ENCODE measurements around the gene RAPGEF4. TPM values are rescaled to one million over a fixed set of nuclear protein-coding genes. Genes with fewer than 3 reads are reported as not detected.

RAPGEF4 gene
- total RNA-seq, 6 donors from 2014 or later = 8.3 to 35.2 (median 17.4) TPM

- H3K27ac ChIP-seq = no peak overlapping the region
- no peaks in the 10 kb centered on the region for H3K27me3 ChIP-seq
- ATAC-seq (ENCODE audit: low FRiP score in 2 of 2) (no peak), DNase-seq (no peak)
- H3K4me1 ChIP-seq = peaks cover 0 to 2% (median 0%) of the 10 kb centered on the region in 4 donors
- no peak overlapping the region for H3K4me3 ChIP-seq
- 81% methylated on average over 6 of the region's 6 CpGs for WGBS, 2 donors
- H3K9me3 ChIP-seq = no peaks in the 10 kb centered on the region
- no peaks in the 10 kb centered on the region for H3K36me3 ChIP-seq
- TF ChIP-seq POLR2A (IDR thresholded peaks at IDR 0.05) (no peak), POLR2AphosphoS5 (IDR thresholded peaks at IDR 0.05) (no peak), CTCF (IDR thresholded peaks at IDR 0.05) (no peak), EP300 (IDR thresholded peaks at IDR 0.05) (no peak)
Measured at GRCh38 chr2:172921532-172922236, 186.0 kb downstream of the RAPGEF4 start.

GRCh38 chr2:172922306-172922705, 186.7 kb downstream of the RAPGEF4 start:
- Histone ChIP-seq H3K36me3 (no peaks in the 10 kb centered on the region), H3K4me1 (peaks cover 0 to 4% (median 0%) of the 10 kb centered on the region in 4 donors), H3K4me3 (no peak overlapping the region), H3K27me3 (no peaks in the 10 kb centered on the region), H3K9me3 (no peaks in the 10 kb centered on the region), H3K27ac (no peak overlapping the region)
- no peak for TF ChIP-seq EP300 (IDR thresholded peaks at IDR 0.05)
- no peak for TF ChIP-seq CTCF (IDR thresholded peaks at IDR 0.05)
- no peak for TF ChIP-seq POLR2A (IDR thresholded peaks at IDR 0.05)
- no peak for TF ChIP-seq POLR2AphosphoS5 (IDR thresholded peaks at IDR 0.05)
- ATAC-seq (ENCODE audit: low FRiP score in 2 of 2) = no peak
- DNase-seq = no peak
- 69 to 70% methylated on average over 2 of the region's 2 CpGs for WGBS, 2 donors

- Histone ChIP-seq H3K27ac (no peak overlapping the region), H3K36me3 (no peaks in the 10 kb centered on the region), H3K4me1 (peaks cover 0 to 9% (median 3%) of the 10 kb centered on the region in 4 donors), H3K27me3 (no peaks in the 10 kb centered on the region), H3K4me3 (no peak overlapping the region), H3K9me3 (no peaks in the 10 kb centered on the region)
- no peak for ATAC-seq (ENCODE audit: low FRiP score in 2 of 2)
- no peak for DNase-seq
- no peak for TF ChIP-seq CTCF (IDR thresholded peaks at IDR 0.05)
- TF ChIP-seq EP300 (IDR thresholded peaks at IDR 0.05) = no peak
- no peak for TF ChIP-seq POLR2AphosphoS5 (IDR thresholded peaks at IDR 0.05)
- TF ChIP-seq POLR2A (IDR thresholded peaks at IDR 0.05) = no peak
- WGBS, 2 donors = 77 to 87% methylated on average over 4 of the region's 4 CpGs
Measured at GRCh38 chr2:172922815-172923214, 187.2 kb downstream of the RAPGEF4 start.

GRCh38 chr2:172924097-172924660, 188.5 kb downstream of the RAPGEF4 start:
- H3K4me1 ChIP-seq = peaks cover 3 to 21% (median 13%) of the 10 kb centered on the region in 4 donors
- 84 to 89% methylated on average over 4 of the region's 4 CpGs for WGBS, 2 donors
- DNase-seq = no peak
- no peaks in the 10 kb centered on the region for H3K36me3 ChIP-seq
- H3K27me3 ChIP-seq = no peaks in the 10 kb centered on the region
- H3K9me3 ChIP-seq = no peaks in the 10 kb centered on the region
- H3K4me3 ChIP-seq = no peak overlapping the region
- no peak overlapping the region for H3K27ac ChIP-seq
- no peak for ATAC-seq (ENCODE audit: low FRiP score in 2 of 2)
- TF ChIP-seq POLR2A (IDR thresholded peaks at IDR 0.05) (no peak), POLR2AphosphoS5 (IDR thresholded peaks at IDR 0.05) (no peak), CTCF (IDR thresholded peaks at IDR 0.05) (no peak), EP300 (IDR thresholded peaks at IDR 0.05) (no peak)
